ENCODE results near the gene CHMP2A.

DNA sequence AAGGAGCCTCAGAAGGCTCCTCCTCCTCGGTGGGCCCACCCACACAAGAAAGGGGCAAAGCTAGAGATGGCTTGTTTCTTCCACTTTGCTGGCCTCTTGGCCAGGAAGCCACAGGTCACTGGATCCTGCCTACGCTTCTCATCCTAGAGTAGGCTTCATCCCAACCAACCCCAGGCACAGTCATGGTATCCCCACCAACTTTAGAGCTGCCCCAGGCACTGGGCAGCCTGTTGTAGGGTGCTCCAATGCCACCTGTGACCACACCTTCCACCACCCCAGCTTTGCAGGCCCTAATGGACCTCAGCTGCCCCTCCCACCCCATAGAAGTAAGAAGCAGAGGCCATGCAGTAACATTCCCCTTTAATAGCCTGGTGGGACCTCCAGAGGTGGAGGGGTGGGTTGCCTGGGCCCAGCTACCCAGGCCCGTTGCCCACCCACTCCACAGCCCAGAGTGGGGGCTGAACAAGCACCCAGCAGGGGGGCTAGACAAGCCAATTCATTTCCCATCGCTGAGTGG lies 522 bp upstream of the CHMP2A start:
- TF ChIP-seq, protein P1, sequence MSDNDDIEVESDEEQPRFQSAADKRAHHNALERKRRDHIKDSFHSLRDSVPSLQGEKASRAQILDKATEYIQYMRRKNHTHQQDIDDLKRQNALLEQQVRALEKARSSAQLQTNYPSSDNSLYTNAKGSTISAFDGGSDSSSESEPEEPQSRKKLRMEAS (IDR thresholded peaks at IDR 0.05; ENCODE audit: insufficient read depth, insufficient read length), result no peak
- TF ChIP-seq, protein P2, sequence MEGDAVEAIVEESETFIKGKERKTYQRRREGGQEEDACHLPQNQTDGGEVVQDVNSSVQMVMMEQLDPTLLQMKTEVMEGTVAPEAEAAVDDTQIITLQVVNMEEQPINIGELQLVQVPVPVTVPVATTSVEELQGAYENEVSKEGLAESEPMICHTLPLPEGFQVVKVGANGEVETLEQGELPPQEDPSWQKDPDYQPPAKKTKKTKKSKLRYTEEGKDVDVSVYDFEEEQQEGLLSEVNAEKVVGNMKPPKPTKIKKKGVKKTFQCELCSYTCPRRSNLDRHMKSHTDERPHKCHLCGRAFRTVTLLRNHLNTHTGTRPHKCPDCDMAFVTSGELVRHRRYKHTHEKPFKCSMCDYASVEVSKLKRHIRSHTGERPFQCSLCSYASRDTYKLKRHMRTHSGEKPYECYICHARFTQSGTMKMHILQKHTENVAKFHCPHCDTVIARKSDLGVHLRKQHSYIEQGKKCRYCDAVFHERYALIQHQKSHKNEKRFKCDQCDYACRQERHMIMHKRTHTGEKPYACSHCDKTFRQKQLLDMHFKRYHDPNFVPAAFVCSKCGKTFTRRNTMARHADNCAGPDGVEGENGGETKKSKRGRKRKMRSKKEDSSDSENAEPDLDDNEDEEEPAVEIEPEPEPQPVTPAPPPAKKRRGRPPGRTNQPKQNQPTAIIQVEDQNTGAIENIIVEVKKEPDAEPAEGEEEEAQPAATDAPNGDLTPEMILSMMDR (IDR thresholded peaks at IDR 0.05; ENCODE audit: extremely low read depth in 1 of 2, insufficient read depth in 1 of 2, low read depth in 1 of 2, low read length in 2 of 2), result no peak
- no peak for TF ChIP-seq POLR2A (IDR thresholded peaks at IDR 0.05; ENCODE audit: low read depth, low read length)
- TF ChIP-seq MYC (IDR thresholded peaks at IDR 0.05; ENCODE audit: low read depth, low read length), result no peak
